Pancreas (tissue), 10 donors: ENCODE data around the gene TEDC2. TPM values are rescaled to one million over a fixed set of nuclear protein-coding genes. Genes with fewer than 3 reads are reported as not detected.
A peak's percentile ranks its signal among the peaks of the same experiment; 100 is the strongest.

Source experiments
- ATAC-seq, 4 donors: fragments of 200-7000 bp; cut with Tn5 transposase; one replicate each; pipeline versions ENCODE4 v1.8.0 to v1.9.1; 2020; ENCODE audit warnings: mild to moderate bottlenecking in 4 of 4, moderate library complexity in 4 of 4
- DNase-seq, 6 donors: peaks; one replicate each; pipeline ENCODE4 v3.0.0-alpha.2; 2020
- FAIRE-seq: peaks from 2 replicates; lab custom pipeline; 2012; peaks lifted over from hg19 to GRCh38; lab: Jason Lieb, UNC
- H3K27ac ChIP-seq, 4 donors: fragments of 200-600 bp; sonication (generic); 1 replicate in 3 of 4; 2 replicates in 1 of 4; pipeline versions ENCODE4 v1.5.0 to v1.8.0; 2020
- H3K27me3 ChIP-seq, 4 donors: fragments of 200-600 bp; one replicate each; pipeline ENCODE4 v1.8.0; 2021
- H3K36me3 ChIP-seq, 3 donors: fragments of 200-600 bp; sonication (generic) in 1 of 3; one replicate each; pipeline versions ENCODE4 v1.5.0 to v1.8.0; 2020 to 2021
- H3K4me1 ChIP-seq, 3 donors: fragments of 200-600 bp; one replicate each; pipeline ENCODE4 v1.8.0; 2021
- H3K4me3 ChIP-seq, 4 donors: fragments of 200-600 bp; sonication (generic) in 2 of 4; one replicate each; pipeline versions ENCODE4 v1.5.0 to v1.8.0; 2020 to 2021
- H3K9me3 ChIP-seq, 4 donors: fragments of 200-600 bp; one replicate each; pipeline ENCODE4 v1.8.0; 2021
- WGBS, 2 donors: extraction: QIAGEN DNeasy Blood & Tissue Kit; methylation state at CpG; one replicate each; pipeline ENCODE4 v1.1.7; 2013; 5-methylcytosine and 5-hydroxymethylcytosine counted together
- intact Hi-C, 3 donors: fragments of 100-400 bp; cut with DNase I; formaldehyde crosslinking; loops; one replicate each; pipeline versions ENCODE4 v1.11.1 to v1.14.2; 2022
- polyA plus RNA-seq, 2 donors: library from polyadenylated mRNA; stranded (reverse); fragments of 200-250 nt; gene quantifications; one replicate each; pipeline ENCODE4 v1.2.3, GENCODE V29; 2013
- total RNA-seq, 6 donors: library from RNA; stranded (reverse); fragmentation: NEBNext Ultra II Directional in 4 of 6; extraction: Animal tissue kit (Norgen Biotek cat#: 25700) in 4 of 6; gene quantifications; one replicate each; pipeline versions ENCODE4 v1.2.1 to v1.2.4, GENCODE V29; 2021 to 2023
- TF ChIP-seq, protein P1 (sequence below), 4 donors: fragments of 200-600 bp; sonication (generic) in 3 of 4; IDR thresholded peaks; one replicate each; pipeline versions ENCODE4 v1.5.0 to v1.8.0; 2021; ENCODE audit warnings: antibody characterized with exemption in 4 of 4
- donor health status: healthy with polysubstance abuse.
- donor health status: DM: no; HTN: no; CAD: no; lungs with moderate emphysema.
- donor health status: DM: no; HTN: no; CAD: no.
- donor health status: control.
- donor health status: control.
- donor health status: Bipolar disorder and iron deficiency.
- donor health status: DM: yes; HTN: yes; CAD: no.
- donor health status: DM: no; HTN: no; CAD: no.
- donor health status: DM: no; HTN: no; CAD: no.
- donor health status: DM: yes; HTN: yes; CAD: no.

The TEDC2 gene
- total and polyA plus RNA-seq, 8 donors, result 0.16 to 1.4 (median 0.81) TPM; not detected in 1

DNA sequence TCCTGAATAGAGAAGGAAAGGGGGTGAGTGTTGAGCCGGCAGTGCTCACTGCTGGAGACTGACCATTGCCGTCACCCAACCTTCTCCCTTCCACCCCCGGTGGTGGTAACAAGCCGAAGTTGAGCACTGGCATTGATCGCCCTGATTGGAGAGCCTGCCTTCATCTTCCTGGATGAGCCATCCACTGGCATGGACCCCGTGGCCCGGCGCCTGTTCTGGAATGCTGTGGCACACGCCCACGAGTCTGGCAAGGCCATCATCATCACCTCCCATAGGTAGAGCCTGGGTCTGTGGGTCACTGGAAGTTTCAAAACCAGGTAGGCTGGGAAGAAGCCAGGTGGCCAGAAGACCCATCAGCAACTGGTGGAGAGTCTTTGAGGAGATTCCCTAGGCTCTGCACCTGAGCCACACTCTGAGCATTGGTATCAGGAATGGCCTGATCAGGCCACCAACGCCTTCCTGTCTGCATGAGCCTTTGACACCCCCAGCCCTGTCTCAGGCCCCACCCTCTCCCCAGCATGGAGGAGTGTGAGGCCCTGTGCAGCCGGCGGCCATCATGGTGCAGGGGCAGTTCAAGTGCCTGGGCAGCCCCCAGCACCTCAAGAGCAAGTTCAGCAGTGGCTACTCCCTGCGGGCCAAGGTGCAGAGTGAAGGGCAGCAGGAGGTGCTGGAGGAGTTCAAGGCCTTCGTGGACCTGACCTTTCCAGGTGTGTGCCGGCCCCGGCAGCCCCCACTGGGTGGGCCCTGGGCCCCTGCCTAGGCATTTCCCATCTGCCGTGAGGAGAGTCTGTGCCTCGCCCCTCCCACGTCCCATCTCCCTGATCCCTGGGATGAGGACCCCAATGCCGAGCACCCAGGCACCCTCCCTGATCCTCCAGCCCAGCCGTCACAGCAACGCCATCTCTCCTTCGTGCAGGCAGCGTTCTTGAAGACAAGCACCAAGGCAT is 35.6 kb upstream of the TEDC2 start:
- Histone ChIP-seq H3K4me3 (no peak overlapping the region), H3K36me3 (no peaks in the 10 kb centered on the region), H3K27ac (no peak overlapping the region), H3K27me3 (no peaks in the 10 kb centered on the region), H3K9me3 (no peaks in the 10 kb centered on the region), H3K4me1 (no peaks in the 10 kb centered on the region)
- intact Hi-C loops, result loop anchor here in 2 of 3 donors (10.0 kb wide), 1 partner anchor 80 kb away; the partner anchor contains the start of gene ABCA3 (in 2 of the 2)
- DNase-seq, result peak in 2 of 6 donors; percentile 52 to 67
- no peak for ATAC-seq
- TF ChIP-seq, protein P1, sequence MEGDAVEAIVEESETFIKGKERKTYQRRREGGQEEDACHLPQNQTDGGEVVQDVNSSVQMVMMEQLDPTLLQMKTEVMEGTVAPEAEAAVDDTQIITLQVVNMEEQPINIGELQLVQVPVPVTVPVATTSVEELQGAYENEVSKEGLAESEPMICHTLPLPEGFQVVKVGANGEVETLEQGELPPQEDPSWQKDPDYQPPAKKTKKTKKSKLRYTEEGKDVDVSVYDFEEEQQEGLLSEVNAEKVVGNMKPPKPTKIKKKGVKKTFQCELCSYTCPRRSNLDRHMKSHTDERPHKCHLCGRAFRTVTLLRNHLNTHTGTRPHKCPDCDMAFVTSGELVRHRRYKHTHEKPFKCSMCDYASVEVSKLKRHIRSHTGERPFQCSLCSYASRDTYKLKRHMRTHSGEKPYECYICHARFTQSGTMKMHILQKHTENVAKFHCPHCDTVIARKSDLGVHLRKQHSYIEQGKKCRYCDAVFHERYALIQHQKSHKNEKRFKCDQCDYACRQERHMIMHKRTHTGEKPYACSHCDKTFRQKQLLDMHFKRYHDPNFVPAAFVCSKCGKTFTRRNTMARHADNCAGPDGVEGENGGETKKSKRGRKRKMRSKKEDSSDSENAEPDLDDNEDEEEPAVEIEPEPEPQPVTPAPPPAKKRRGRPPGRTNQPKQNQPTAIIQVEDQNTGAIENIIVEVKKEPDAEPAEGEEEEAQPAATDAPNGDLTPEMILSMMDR (IDR thresholded peaks at IDR 0.05), result no peak
- 89% methylated on average over 25 of the region's 25 CpGs for WGBS, 2 donors
- FAIRE-seq, result no peak

DNA sequence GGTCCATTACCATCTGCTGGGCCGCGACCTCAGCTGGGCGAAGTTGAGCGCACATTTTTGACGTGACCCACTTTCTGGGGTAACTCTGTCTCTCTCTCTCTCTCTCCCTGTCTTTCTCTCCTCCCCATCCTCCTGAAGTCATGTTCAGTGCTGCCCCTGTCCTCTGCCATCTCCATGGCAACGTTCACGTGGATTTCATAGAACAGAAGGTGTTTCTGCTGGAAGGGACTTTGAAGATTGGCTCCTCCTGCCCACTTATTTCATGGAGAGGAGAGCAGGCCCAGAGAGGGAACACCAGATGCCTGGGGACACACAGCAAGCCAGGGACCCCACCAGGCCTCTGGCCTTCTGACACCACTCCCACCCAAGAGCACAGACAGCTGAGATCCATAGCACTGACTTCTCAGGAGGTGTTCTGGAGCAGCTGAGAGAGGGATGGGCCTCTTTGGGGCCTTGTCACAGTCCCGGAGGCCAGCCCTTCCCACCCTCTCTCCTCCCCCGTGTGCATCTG is 34.8 kb upstream of the TEDC2 start:
- H3K4me3 ChIP-seq, result no peak overlapping the region
- no peak overlapping the region for H3K27ac ChIP-seq
- no peaks in the 10 kb centered on the region for H3K27me3 ChIP-seq
- intact Hi-C loops, result loop anchor here in 2 of 3 donors (10.0 kb wide), 1 partner anchor 80 kb away; the partner anchor contains the start of gene ABCA3 (in 2 of the 2)
- 84 to 90% methylated on average over 9 of the region's 9 CpGs for WGBS, 2 donors
- ATAC-seq (no peak), FAIRE-seq (no peak), DNase-seq (no peak)
- TF ChIP-seq, protein P1 (IDR thresholded peaks at IDR 0.05), result no peak
- H3K9me3 ChIP-seq, result no peaks in the 10 kb centered on the region
- no peaks in the 10 kb centered on the region for H3K36me3 ChIP-seq
- peaks cover 0 to 4% (median 2%) of the 10 kb centered on the region in 3 donors for H3K4me1 ChIP-seq

DNA sequence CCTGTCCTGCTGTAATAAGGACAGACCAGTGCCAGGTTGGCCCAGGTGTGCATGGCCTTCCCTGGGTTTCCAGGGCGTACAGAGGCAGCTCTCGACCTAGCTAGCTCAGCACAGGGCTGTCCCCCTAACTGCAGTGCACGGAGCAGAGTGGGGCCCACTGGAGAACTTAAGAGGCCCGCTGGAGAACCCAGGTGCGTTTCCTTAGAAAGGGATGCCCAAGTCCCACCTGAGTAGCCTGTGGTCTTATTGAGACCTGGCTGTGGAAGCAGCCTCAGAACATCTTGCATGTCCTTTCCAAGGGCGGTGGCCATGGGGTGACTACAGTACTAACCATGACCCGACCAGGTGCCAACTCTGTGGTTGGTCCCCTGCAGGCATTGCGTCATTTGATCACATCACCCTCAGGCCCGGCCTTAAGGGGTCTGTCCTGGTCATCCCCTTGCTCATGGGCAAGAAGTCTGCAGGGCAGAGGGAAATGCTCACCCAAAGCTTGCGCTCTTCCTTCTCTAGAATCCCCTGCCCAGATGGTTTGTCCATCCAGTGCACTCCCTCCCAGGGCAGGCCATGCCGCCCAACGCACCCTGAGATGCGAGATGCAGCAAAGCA is 34.0 kb upstream of the TEDC2 start:
- intact Hi-C loops, result loop anchor here in 2 of 3 donors (10.0 kb wide), 1 partner anchor 81 kb away; the partner anchor contains the start of gene ABCA3 (in 2 of the 2)
- FAIRE-seq (no peak), ATAC-seq (no peak), DNase-seq (peak in 1 of 6 donors; percentile 53)
- Histone ChIP-seq H3K4me1 (peaks cover 0 to 6% (median 6%) of the 10 kb centered on the region in 3 donors), H3K36me3 (no peaks in the 10 kb centered on the region), H3K4me3 (no peak overlapping the region), H3K27ac (no peak overlapping the region), H3K9me3 (no peaks in the 10 kb centered on the region), H3K27me3 (no peaks in the 10 kb centered on the region)
- 91 to 94% methylated on average over 13 of the region's 13 CpGs for WGBS, 2 donors
- TF ChIP-seq, protein P1 (IDR thresholded peaks at IDR 0.05), result no peak

DNA sequence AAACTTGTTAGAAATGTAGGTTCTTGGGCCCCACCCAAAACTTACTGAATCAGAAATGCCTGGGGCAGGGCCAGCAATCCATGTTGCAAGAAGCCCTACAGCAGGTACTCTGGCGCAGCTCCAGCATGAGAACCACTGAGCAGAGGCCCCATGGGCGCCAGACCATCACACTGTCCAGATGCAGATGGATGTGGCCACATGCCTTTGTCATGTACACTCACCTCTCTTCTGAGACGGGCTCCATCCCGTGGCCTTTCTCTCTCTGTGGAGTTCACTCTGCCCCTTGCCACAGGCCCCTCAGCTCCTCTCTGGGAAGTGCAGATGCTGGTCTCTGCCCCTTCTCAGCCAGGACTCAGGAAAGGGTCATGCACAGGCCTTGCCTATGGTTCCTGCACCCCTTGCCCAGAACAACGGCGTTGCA is 33.0 kb upstream of the TEDC2 start:
- WGBS, 2 donors, result 90 to 95% methylated on average over 6 of the region's 6 CpGs
- intact Hi-C loops, result loop anchor here in 2 of 3 donors (10.0 kb wide), 1 partner anchor 82 kb away; the partner anchor contains the start of gene ABCA3 (in 2 of the 2)
- ATAC-seq, result no peak

More for the DNA sequence above, 33.0 kb upstream of the TEDC2 start:
- DNase-seq (peak in 3 of 6 donors; percentile 42 to 58 (median 54)), FAIRE-seq (no peak)
- no peak overlapping the region for H3K4me3 ChIP-seq
- no peaks in the 10 kb centered on the region for H3K9me3 ChIP-seq
- TF ChIP-seq, protein P1 (IDR thresholded peaks at IDR 0.05), result no peak
- no peaks in the 10 kb centered on the region for H3K36me3 ChIP-seq
- H3K27ac ChIP-seq, result no peak overlapping the region
- H3K4me1 ChIP-seq, result peaks cover 0 to 6% (median 6%) of the 10 kb centered on the region in 3 donors
- H3K27me3 ChIP-seq, result no peaks in the 10 kb centered on the region
